Lower lobe of right lung (tissue), 2 donors: ENCODE measurements around the gene SMARCA1. TPM values are rescaled to one million over a fixed set of nuclear protein-coding genes. Genes with fewer than 3 reads are reported as not detected.

Experiments
- ATAC-seq, 2 donors: fragments of 200-7000 bp; cut with Tn5 transposase; one replicate each; pipeline ENCODE4 v1.9.1; 2020 to 2022; ENCODE audit warnings: mild to moderate bottlenecking in 2 of 2, moderate library complexity in 2 of 2
- DNase-seq: peaks from one replicate; pipeline ENCODE4 v3.0.0-alpha.2; 2020
- H3K27ac ChIP-seq: fragments of 200-600 bp; one replicate; pipeline ENCODE4 v1.8.0; 2022
- H3K27me3 ChIP-seq: fragments of 200-600 bp; one replicate; pipeline ENCODE4 v1.8.0; 2022; ENCODE audit warnings: low read depth
- H3K36me3 ChIP-seq: fragments of 200-600 bp; one replicate; pipeline ENCODE4 v1.8.0; 2022; ENCODE audit warnings: mild to moderate bottlenecking
- H3K4me1 ChIP-seq: fragments of 200-600 bp; one replicate; pipeline ENCODE4 v1.8.0; 2022
- H3K4me3 ChIP-seq: fragments of 200-600 bp; one replicate; pipeline ENCODE4 v1.8.0; 2022; ENCODE audit warnings: mild to moderate bottlenecking
- H3K9me3 ChIP-seq: fragments of 200-600 bp; one replicate; pipeline ENCODE4 v1.8.0; 2022
- CTCF ChIP-seq: fragments of 200-600 bp; IDR thresholded peaks from one replicate; pipeline ENCODE4 v1.8.0; 2022; ENCODE audit warnings: antibody characterized with exemption, mild to moderate bottlenecking
- intact Hi-C: fragments of 100-400 bp; cut with DNase I; formaldehyde crosslinking; loops from one replicate; pipeline ENCODE4 v1.11.0; 2022
- total RNA-seq: library from RNA; stranded (reverse); fragmentation: NEBNext Ultra II Directional; extraction: Animal tissue kit (Norgen Biotek cat#: 25700); gene quantifications from one replicate; pipeline ENCODE4 v1.2.1, GENCODE V29; 2021
- donor health status: DM: no; HTN: yes; CAD: no; lungs with severe emphysema.

The SMARCA1 gene
- total RNA-seq, 1 donor from 2014 or later = 23.2 TPM

GRCh38 chrX:129480889-129481288 lies 42.4 kb downstream of the SMARCA1 start:
- TF ChIP-seq CTCF = no peak
- intact Hi-C loops = no loop called here
- no peaks in the 10 kb centered on the region for H3K27me3 ChIP-seq
- H3K36me3 ChIP-seq = peaks cover 5% of the 10 kb centered on the region
- ATAC-seq (no peak), DNase-seq (no peak)
- no peak overlapping the region for H3K27ac ChIP-seq
- H3K4me1 ChIP-seq = no peaks in the 10 kb centered on the region
- no peaks in the 10 kb centered on the region for H3K9me3 ChIP-seq
- H3K4me3 ChIP-seq = no peak overlapping the region

GRCh38 chrX:129478516-129478915 lies 44.8 kb downstream of the SMARCA1 start:
- TF ChIP-seq CTCF = no peak
- intact Hi-C loops = no loop called here
- no peak for DNase-seq

GRCh38 chrX:129472116-129472515 lies 51.2 kb downstream of the SMARCA1 start:
- TF ChIP-seq CTCF = no peak
- intact Hi-C loops = no loop called here
- Histone ChIP-seq H3K4me3 (no peak overlapping the region), H3K27me3 (no peaks in the 10 kb centered on the region), H3K4me1 (no peaks in the 10 kb centered on the region), H3K9me3 (no peaks in the 10 kb centered on the region), H3K36me3 (peaks cover 20% of the 10 kb centered on the region), H3K27ac (no peak overlapping the region)
- no peak for ATAC-seq
- DNase-seq = no peak

More at GRCh38 chrX:129478516-129478915, 44.8 kb downstream of the SMARCA1 start:
- no peak overlapping the region for H3K27ac ChIP-seq
- peaks cover 7% of the 10 kb centered on the region for H3K36me3 ChIP-seq
- H3K9me3 ChIP-seq = no peaks in the 10 kb centered on the region
- no peak overlapping the region for H3K4me3 ChIP-seq
- no peaks in the 10 kb centered on the region for H3K27me3 ChIP-seq
- H3K4me1 ChIP-seq = no peaks in the 10 kb centered on the region
- ATAC-seq = no peak

GRCh38 chrX:129462707-129463106 lies 60.6 kb downstream of the SMARCA1 start:
- Histone ChIP-seq H3K27me3 (no peaks in the 10 kb centered on the region), H3K27ac (no peak overlapping the region), H3K4me1 (no peaks in the 10 kb centered on the region), H3K9me3 (no peaks in the 10 kb centered on the region), H3K36me3 (peaks cover 6% of the 10 kb centered on the region), H3K4me3 (no peak overlapping the region)
- no peak for TF ChIP-seq CTCF
- no peak for ATAC-seq
- intact Hi-C loops = no loop called here
- no peak for DNase-seq

GRCh38 chrX:129461801-129462456 lies 61.4 kb downstream of the SMARCA1 start:
- ATAC-seq = no peak
- intact Hi-C loops = no loop called here
- TF ChIP-seq CTCF = no peak

More at GRCh38 chrX:129461801-129462456, 61.4 kb downstream of the SMARCA1 start:
- Histone ChIP-seq H3K4me1 (no peaks in the 10 kb centered on the region), H3K9me3 (no peaks in the 10 kb centered on the region), H3K27ac (no peak overlapping the region), H3K36me3 (peaks cover 5% of the 10 kb centered on the region), H3K27me3 (no peaks in the 10 kb centered on the region), H3K4me3 (no peak overlapping the region)
- no peak for DNase-seq
